Calu3 (cell line): ENCODE data around the gene S100A13. TPM values are rescaled to one million over a fixed set of nuclear protein-coding genes. Genes with fewer than 3 reads are reported as not detected.
"Not testable (repeated sequence)": the region's sequence is repeated elsewhere in the genome, so short reads cannot be mapped to it uniquely, and the experiment has no call there.

Source experiments
- BruUV-seq: library from RNA; stranded (reverse); fragments of 400-500 nt; replicated peaks from 2 replicates; lab custom pipeline; 2021; lab: Mats Ljungman, UMichigan
- CTCF ChIA-PET: fragments of 300-600 bp; sonication (Branson Sonifier 250); formaldehyde crosslinking; loops from one replicate; lab custom pipeline; 2022; ENCODE audit warnings: antibody characterized with exemption; lab: Charles Lee
- DNase-seq: peaks from one replicate; pipeline ENCODE4 v3.0.0; 2022
- H3K27ac Mint-ChIP-seq: one replicate; pipeline ENCODE4 v1.8.0; 2022; ENCODE audit warnings: mixed read lengths; ENCODE audit not compliant: unreplicated experiment
- H3K27me3 Mint-ChIP-seq: one replicate; pipeline ENCODE4 v1.8.0; 2022; ENCODE audit warnings: mixed read lengths; ENCODE audit not compliant: unreplicated experiment
- H3K36me3 Mint-ChIP-seq: one replicate; pipeline ENCODE4 v1.8.0; 2022; ENCODE audit warnings: mild to moderate bottlenecking, moderate library complexity, mixed read lengths; ENCODE audit not compliant: insufficient read depth, unreplicated experiment
- H3K4me1 Mint-ChIP-seq: one replicate; pipeline ENCODE4 v1.8.0; 2022; ENCODE audit warnings: mild to moderate bottlenecking, low read depth, mixed read lengths; ENCODE audit not compliant: unreplicated experiment
- H3K4me3 Mint-ChIP-seq: one replicate; pipeline ENCODE4 v1.8.0; 2022; ENCODE audit warnings: mild to moderate bottlenecking, low read depth, moderate library complexity, mixed read lengths; ENCODE audit not compliant: unreplicated experiment
- H3K9me3 Mint-ChIP-seq: one replicate; pipeline ENCODE4 v1.8.0; 2022; ENCODE audit warnings: low read depth, mixed read lengths; ENCODE audit not compliant: unreplicated experiment
- intact Hi-C: fragments of 100-400 bp; cut with micrococcal nuclease; formaldehyde crosslinking; loops from one replicate; pipeline ENCODE4 v1.10.0; 2022; ENCODE audit not compliant: unreplicated experiment
- total RNA-seq: library from RNA; stranded (reverse); gene quantifications from 2 replicates; pipeline ENCODE4 v1.2.3, GENCODE V29; 2022
- TF ChIP-seq, protein P1 (sequence below): fragments of 200-600 bp; IDR thresholded peaks from one replicate; pipeline ENCODE4 v1.8.0; 2022; ENCODE audit warnings: antibody characterized with exemption; ENCODE audit not compliant: unreplicated experiment

S100A13 gene
- total RNA-seq, 1 experiment from 2014 or later: 104 TPM

DNA sequence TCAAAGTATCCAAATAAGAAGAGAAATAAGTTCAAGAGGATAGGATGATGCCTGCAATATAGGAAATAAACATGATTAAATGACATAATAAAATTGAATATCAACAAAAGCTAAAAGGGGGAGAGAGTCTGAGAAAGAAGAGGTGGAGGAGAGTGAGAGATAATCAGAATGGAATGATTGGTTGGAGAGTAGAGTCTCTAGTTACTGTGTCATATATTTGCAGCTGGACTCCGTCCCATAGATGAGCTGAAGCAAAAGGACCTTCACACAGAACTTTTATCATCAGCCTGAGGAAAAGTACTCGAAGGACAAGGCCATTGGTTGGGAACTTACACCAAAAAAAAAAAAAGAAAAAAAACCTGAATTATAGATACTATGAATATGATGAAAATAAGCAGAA, 38.8 kb downstream of the S100A13 start:
- TF ChIP-seq, protein P1, sequence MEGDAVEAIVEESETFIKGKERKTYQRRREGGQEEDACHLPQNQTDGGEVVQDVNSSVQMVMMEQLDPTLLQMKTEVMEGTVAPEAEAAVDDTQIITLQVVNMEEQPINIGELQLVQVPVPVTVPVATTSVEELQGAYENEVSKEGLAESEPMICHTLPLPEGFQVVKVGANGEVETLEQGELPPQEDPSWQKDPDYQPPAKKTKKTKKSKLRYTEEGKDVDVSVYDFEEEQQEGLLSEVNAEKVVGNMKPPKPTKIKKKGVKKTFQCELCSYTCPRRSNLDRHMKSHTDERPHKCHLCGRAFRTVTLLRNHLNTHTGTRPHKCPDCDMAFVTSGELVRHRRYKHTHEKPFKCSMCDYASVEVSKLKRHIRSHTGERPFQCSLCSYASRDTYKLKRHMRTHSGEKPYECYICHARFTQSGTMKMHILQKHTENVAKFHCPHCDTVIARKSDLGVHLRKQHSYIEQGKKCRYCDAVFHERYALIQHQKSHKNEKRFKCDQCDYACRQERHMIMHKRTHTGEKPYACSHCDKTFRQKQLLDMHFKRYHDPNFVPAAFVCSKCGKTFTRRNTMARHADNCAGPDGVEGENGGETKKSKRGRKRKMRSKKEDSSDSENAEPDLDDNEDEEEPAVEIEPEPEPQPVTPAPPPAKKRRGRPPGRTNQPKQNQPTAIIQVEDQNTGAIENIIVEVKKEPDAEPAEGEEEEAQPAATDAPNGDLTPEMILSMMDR: no peak
- CTCF ChIA-PET: interaction anchor here (0.8 to 1.4 kb wide), 2 partner anchors 22 to 39 kb away, joined by 4 to 7 read pairs; partner anchors contain the start of gene S100A13
- H3K27ac Mint-ChIP-seq: no peak overlapping the region
- H3K9me3 Mint-ChIP-seq: no peaks in the 10 kb centered on the region
- H3K27me3 Mint-ChIP-seq: no peaks in the 10 kb centered on the region
- no peaks in the 10 kb centered on the region for H3K36me3 Mint-ChIP-seq
- no peak overlapping the region for H3K4me3 Mint-ChIP-seq
- no peaks in the 10 kb centered on the region for H3K4me1 Mint-ChIP-seq
- BruUV-seq: no TSS peak
- intact Hi-C loops: no loop called here
- no peak for DNase-seq

GRCh38 chr1:153588033-153588432, 39.3 kb downstream of the S100A13 start:
- BruUV-seq, DNase-seq, H3K27ac Mint-ChIP-seq, H3K4me1 Mint-ChIP-seq, H3K36me3 Mint-ChIP-seq, H3K9me3 Mint-ChIP-seq, intact Hi-C loops, H3K27me3 Mint-ChIP-seq, H3K4me3 Mint-ChIP-seq: not testable (repeated sequence)
- CTCF ChIA-PET: interaction anchor here (0.8 to 1.4 kb wide), 2 partner anchors 21 to 39 kb away, joined by 4 to 7 read pairs; partner anchors contain the start of gene S100A13

- CTCF ChIA-PET: no interaction called here
- intact Hi-C loops: no loop called here
- Mint-ChIP-seq H3K27me3 (no peaks in the 10 kb centered on the region), H3K27ac (no peak overlapping the region), H3K4me3 (no peak overlapping the region), H3K36me3 (no peaks in the 10 kb centered on the region), H3K4me1 (no peaks in the 10 kb centered on the region), H3K9me3 (no peaks in the 10 kb centered on the region)
- no TSS peak for BruUV-seq
- TF ChIP-seq, protein P1: no peak
- no peak for DNase-seq
These were observed 40.0 kb downstream of the S100A13 start for GRCh38 chr1:153587314-153587713.

- H3K9me3 Mint-ChIP-seq: no peaks in the 10 kb centered on the region
- intact Hi-C loops: no loop called here
- CTCF ChIA-PET: interaction anchor here (0.6 to 1.8 kb wide), 3 partner anchors 41 to 528 kb away, joined by 4 to 8 read pairs (median 6); partner anchors contain the start of gene S100A13
These were observed 41.0 kb downstream of the S100A13 start for GRCh38 chr1:153586347-153586746.

DNA sequence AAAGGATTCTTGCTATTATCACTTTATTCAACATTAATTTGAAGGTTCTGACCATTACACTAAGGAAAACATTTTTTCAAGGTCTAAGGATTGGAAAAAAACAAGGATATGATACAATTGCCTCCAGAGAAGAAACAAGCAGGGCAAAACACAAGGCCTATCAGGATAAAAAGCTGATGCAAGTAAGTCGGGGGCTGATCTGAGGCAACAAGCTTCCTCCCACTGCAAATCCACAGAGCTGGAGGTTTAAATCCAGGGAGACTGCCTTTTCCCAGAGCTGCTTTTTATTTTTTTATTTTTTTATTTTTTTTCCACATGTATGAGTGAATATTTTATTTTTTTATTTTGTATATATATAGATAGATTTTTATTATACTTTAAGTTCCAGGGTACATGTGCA, 42.3 kb downstream of the S100A13 start:
- CTCF ChIA-PET: interaction anchor here (0.7 to 1.8 kb wide), 2 partner anchors 13 to 42 kb away, joined by 3 to 6 read pairs; partner anchors contain the start of gene S100A13
- no peak for DNase-seq
- no peaks in the 10 kb centered on the region for H3K9me3 Mint-ChIP-seq
- H3K4me1 Mint-ChIP-seq: no peaks in the 10 kb centered on the region
- H3K36me3 Mint-ChIP-seq: no peaks in the 10 kb centered on the region
- intact Hi-C loops: no loop called here
- H3K27ac Mint-ChIP-seq: no peak overlapping the region
- BruUV-seq: no TSS peak
- no peak overlapping the region for H3K4me3 Mint-ChIP-seq
- TF ChIP-seq, protein P1: no peak
- no peaks in the 10 kb centered on the region for H3K27me3 Mint-ChIP-seq

More at GRCh38 chr1:153586347-153586746, 41.0 kb downstream of the S100A13 start:
- H3K4me1 Mint-ChIP-seq: no peaks in the 10 kb centered on the region
- no peak overlapping the region for H3K4me3 Mint-ChIP-seq
- no peak overlapping the region for H3K27ac Mint-ChIP-seq
- TF ChIP-seq, protein P1: no peak
- DNase-seq: no peak
- no TSS peak for BruUV-seq
- no peaks in the 10 kb centered on the region for H3K27me3 Mint-ChIP-seq
- no peaks in the 10 kb centered on the region for H3K36me3 Mint-ChIP-seq
